ENCODE results near the gene NEXMIF. TPM values are rescaled to one million over a fixed set of nuclear protein-coding genes. Genes with fewer than 3 reads are reported as not detected.

Gene NEXMIF
- total and polyA plus RNA-seq, 9 of the 15 experiments (the other 6 are each of a cell fraction or from before 2014, with no cell fraction given), result not detected

- Histone ChIP-seq H3K4me2 (ENCODE audit: insufficient read depth, low read length) (no peak overlapping the region), H3K79me2 (ENCODE audit: control insufficient read depth, insufficient read depth, low read length) (no peaks in the 10 kb centered on the region), H3K9me1 (ENCODE audit: control insufficient read depth, insufficient read depth, low read length) (no peaks in the 10 kb centered on the region), H3K9ac (ENCODE audit: insufficient read depth in 1 of 2, low read depth in 2 of 2, low read length in 2 of 2) (no peak overlapping the region), H3K27me3 (ENCODE audit: control insufficient read depth in 2 of 2, insufficient read depth in 2 of 2, low read length in 2 of 2) (no peaks in the 10 kb centered on the region), H3K36me3 (ENCODE audit: control insufficient read depth, insufficient read depth, low read length) (no peaks in the 10 kb centered on the region), H3K27ac (ENCODE audit: extremely low read depth, low read depth, low read length) (no peak overlapping the region), H2AFZ (ENCODE audit: low read depth, low read length) (no peak overlapping the region), H3K9me3 (replicated peaks; ENCODE audit: control insufficient read depth, insufficient read depth, low read depth, low read length) (no peaks in the 10 kb centered on the region), H4K20me1 (replicated peaks; ENCODE audit: control insufficient read depth, insufficient read depth, low read length) (no peaks in the 10 kb centered on the region), H3K4me3 (no peak overlapping the region), H3K4me1 (replicated peaks in 1 of 2; ENCODE audit: control insufficient read depth in 2 of 2, insufficient read depth in 2 of 2, low read length in 2 of 2) (no peaks in the 10 kb centered on the region)
- CTCF ChIA-PET (ENCODE audit: low intra/inter-chr PET ratio), result no interaction called here
- POLR2A ChIA-PET, result no interaction called here
- BruUV-seq (replicated peaks), result no TSS peak
- in situ Hi-C loops (cut with MboI), result no loop called here
- 7% methylated on average over 2 of the region's 2 CpGs for WGBS (ENCODE audit: insufficient coverage, low coverage, missing lambda C conversion rate)
- FAIRE-seq (no peak), DNase-seq (ENCODE audit: extremely low read depth in 1 of 4, low spot score in 3 of 4) (peak in 1 of 4 experiments; percentile 1), ATAC-seq (no peak)
- TF ChIP-seq NFIC (IDR thresholded peaks at IDR 0.05) (no peak), SMARCB1 (IDR thresholded peaks at IDR 0.05; ENCODE audit: insufficient read length, low read depth) (no peak), ETS2 (tag; IDR thresholded peaks at IDR 0.05; ENCODE audit: borderline replicate concordance, poor library complexity, severe bottlenecking) (no peak), NFRKB (IDR thresholded peaks at IDR 0.05; ENCODE audit: low read depth) (no peak), EHMT2 (IDR thresholded peaks at IDR 0.05) (peak; percentile 62; the same call in 1 of the 2 replicates), ETV6 (IDR thresholded peaks at IDR 0.05; ENCODE audit: borderline replicate concordance in 1 of 2, low read depth in 2 of 2, low read length in 1 of 2) (no peak), ETV6 (CRISPR knock-in tag; IDR thresholded peaks at IDR 0.05; ENCODE audit: borderline replicate concordance) (no peak), E2F3 (CRISPR knock-in tag; IDR thresholded peaks at IDR 0.05) (no peak), ZNF644 (tag; IDR thresholded peaks at IDR 0.05; ENCODE audit: low read depth) (no peak), REST (IDR thresholded peaks at IDR 0.05; ENCODE audit: borderline replicate concordance) (peak; percentile 73), REST (CRISPR knock-in tag; IDR thresholded peaks at IDR 0.05; ENCODE audit: low read depth) (no peak), CHD1 (IDR thresholded peaks at IDR 0.05; ENCODE audit: low read length) (no peak)
- intact Hi-C loops (cut with micrococcal nuclease), result no loop called here
Measured at GRCh38 chrX:74931214-74931613, 6.0 kb upstream of the NEXMIF start.

Data from K562 (cell line).